Trophoblast cell (in vitro differentiated cells and primary cell): ENCODE results near the gene CARD18.
A peak's percentile ranks its signal among the peaks of the same experiment; 100 is the strongest.

Source experiments
- DNase-seq, 2 donors: peaks; one replicate each; pipeline ENCODE4 v3.0.0-alpha.2; 2016
- H2AFZ ChIP-seq: 2 replicates; pipeline ENCODE4 v1.6.1; 2013; ENCODE audit warnings: low read length, moderate library complexity, mild to moderate bottlenecking; ENCODE audit not compliant: insufficient read depth, poor library complexity
- H2AK5ac ChIP-seq: 2 replicates; pipeline ENCODE4 v1.6.1; 2013; ENCODE audit warnings: mild to moderate bottlenecking, low read length
- H2BK120ac ChIP-seq: 2 replicates; pipeline ENCODE4 v1.6.1; 2013; ENCODE audit warnings: low read length, mild to moderate bottlenecking, moderate library complexity; ENCODE audit not compliant: insufficient read depth, poor library complexity
- H2BK12ac ChIP-seq: 2 replicates; pipeline ENCODE4 v1.6.1; 2013; ENCODE audit warnings: mild to moderate bottlenecking, low read length, moderate library complexity
- H2BK5ac ChIP-seq: 2 replicates; pipeline ENCODE4 v1.6.1; 2013; ENCODE audit warnings: low read length, low read depth, moderate library complexity, mild to moderate bottlenecking; ENCODE audit not compliant: poor library complexity
- H3K14ac ChIP-seq: 2 replicates; pipeline ENCODE4 v1.6.1; 2013; ENCODE audit warnings: mild to moderate bottlenecking, low read length
- H3K18ac ChIP-seq: 2 replicates; pipeline ENCODE4 v1.6.1; 2013; ENCODE audit warnings: mild to moderate bottlenecking, low read length
- H3K23ac ChIP-seq: 2 replicates; pipeline ENCODE4 v1.6.1; 2013; ENCODE audit warnings: low read length
- H3K27ac ChIP-seq: 2 replicates; pipeline ENCODE4 v1.5.1; 2013; ENCODE audit warnings: low read depth, mild to moderate bottlenecking, inconsistent platforms, low read length, moderate library complexity
- H3K27me3 ChIP-seq: 2 replicates; pipeline ENCODE4 v1.6.1; 2013; ENCODE audit warnings: inconsistent platforms, mild to moderate bottlenecking, low read length, moderate library complexity; ENCODE audit not compliant: insufficient read depth
- H3K36me3 ChIP-seq, 2 experiments: 1 replicate in 1 of 2; 2 replicates in 1 of 2; pipeline ENCODE4 v1.6.1; 2013; ENCODE audit warnings: low read length in 2 of 2, mild to moderate bottlenecking in 2 of 2, moderate library complexity in 1 of 2; ENCODE audit not compliant: insufficient read depth in 2 of 2, control insufficient read depth in 1 of 2
- H3K4ac ChIP-seq: 2 replicates; pipeline ENCODE4 v1.6.1; 2013; ENCODE audit warnings: low read depth, mild to moderate bottlenecking, low read length, moderate library complexity
- H3K4me1 ChIP-seq, 2 experiments: 1 replicate in 1 of 2; 2 replicates in 1 of 2; pipeline ENCODE4 v1.6.1; 2013; ENCODE audit warnings: low read length in 2 of 2, mild to moderate bottlenecking in 2 of 2, moderate library complexity in 1 of 2; ENCODE audit not compliant: insufficient read depth in 2 of 2, control insufficient read depth in 1 of 2
- H3K4me2 ChIP-seq: 2 replicates; pipeline ENCODE4 v1.6.1; 2013; ENCODE audit warnings: inconsistent platforms, mild to moderate bottlenecking, low read length, moderate library complexity
- H3K4me3 ChIP-seq: 2 replicates; pipeline ENCODE4 v1.5.1; 2013; ENCODE audit warnings: mild to moderate bottlenecking, low read depth, low read length, inconsistent platforms
- H3K79me1 ChIP-seq: one replicate; pipeline ENCODE4 v1.6.1; 2013; ENCODE audit warnings: low read length
- H3K79me2 ChIP-seq: 2 replicates; pipeline ENCODE4 v1.6.1; 2013; ENCODE audit warnings: low read length, mild to moderate bottlenecking; ENCODE audit not compliant: control insufficient read depth, insufficient read depth, poor library complexity
- H3K9ac ChIP-seq: 2 replicates; pipeline ENCODE4 v1.6.1; 2013; ENCODE audit warnings: mild to moderate bottlenecking, low read length
- H3K9me3 ChIP-seq: 2 replicates; pipeline ENCODE4 v1.6.1; 2013; ENCODE audit warnings: low read depth, mild to moderate bottlenecking, control low read depth, inconsistent platforms, low read length; ENCODE audit not compliant: insufficient read depth
- H4K12ac ChIP-seq: 2 replicates; pipeline ENCODE4 v1.6.1; 2013; ENCODE audit warnings: low read depth, mild to moderate bottlenecking, low read length, moderate library complexity
- H4K8ac ChIP-seq: 2 replicates; pipeline ENCODE4 v1.6.1; 2013; ENCODE audit warnings: low read depth, mild to moderate bottlenecking, low read length, moderate library complexity
- H4K91ac ChIP-seq: one replicate; pipeline ENCODE4 v1.6.1; 2013; ENCODE audit warnings: low read depth, mild to moderate bottlenecking, low read length, moderate library complexity
- WGBS: extraction: QIAGEN DNeasy Blood & Tissue Kit; methylation state at CpG from one replicate; pipeline ENCODE4 v1.1.7; 2013; ENCODE audit warnings: missing lambda C conversion rate; ENCODE audit not compliant: insufficient read length, insufficient coverage; ENCODE audit errors: extremely low coverage; 5-methylcytosine and 5-hydroxymethylcytosine counted together

CARD18 gene

DNA sequence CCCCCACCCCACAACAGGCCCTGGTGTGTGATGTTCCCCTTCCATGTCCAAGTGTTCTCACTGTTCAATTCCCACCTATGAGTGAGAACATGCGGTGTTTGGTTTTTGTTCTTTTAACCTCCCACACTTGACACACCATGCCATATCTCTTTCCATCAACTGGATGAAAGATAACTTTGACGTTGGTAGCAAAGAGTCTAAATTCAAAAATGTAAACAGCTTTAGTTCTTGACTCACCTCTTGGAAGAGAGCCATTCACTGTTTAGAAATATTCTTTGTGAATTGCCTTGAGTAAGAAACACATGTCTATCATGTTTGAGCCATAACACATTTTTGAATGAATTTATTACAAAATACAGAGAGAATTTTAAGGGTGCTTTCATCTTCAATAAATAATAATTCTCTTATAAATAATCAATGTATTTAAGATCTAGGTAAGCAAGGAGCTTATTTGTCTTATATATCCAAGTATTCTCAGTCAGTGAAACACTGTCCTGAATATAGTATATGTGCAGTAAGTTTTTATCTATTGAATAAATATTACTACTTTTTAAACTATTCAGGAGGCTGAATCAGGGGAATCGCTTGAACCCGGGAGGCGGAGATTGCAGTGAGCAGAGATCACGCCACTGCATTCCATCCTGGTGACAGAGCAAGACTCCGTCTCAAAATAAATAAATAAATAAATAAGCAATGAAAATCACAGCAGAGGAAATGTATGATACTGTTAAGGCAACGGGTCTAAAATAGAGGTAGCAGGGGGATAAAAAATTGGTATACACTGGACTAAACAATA is 6.7 kb downstream of the CARD18 start:
- Histone ChIP-seq H3K4ac (no peak overlapping the region), H3K36me3 (no peaks in the 10 kb centered on the region), H2BK120ac (no peak overlapping the region), H4K91ac (no peak overlapping the region), H2BK12ac (no peak overlapping the region), H3K9ac (no peak overlapping the region), H3K79me2 (no peaks in the 10 kb centered on the region), H3K4me1 (no peaks in the 10 kb centered on the region), H3K79me1 (no peaks in the 10 kb centered on the region), H3K4me3 (no peak overlapping the region), H2AFZ (no peak overlapping the region), H3K4me2 (no peak overlapping the region), H3K23ac (no peak overlapping the region), H3K14ac (no peak overlapping the region), H3K9me3 (peaks cover 3% of the 10 kb centered on the region), H2AK5ac (no peak overlapping the region), H3K18ac (no peak overlapping the region), H3K27ac (no peak overlapping the region), H3K27me3 (no peaks in the 10 kb centered on the region), H2BK5ac (no peak overlapping the region), H4K12ac (no peak overlapping the region), H4K8ac (no peak overlapping the region)
- peak; percentile 44 to 80 for DNase-seq
- no CpG with 5 or more reads among the region's 8 CpGs for WGBS

DNA sequence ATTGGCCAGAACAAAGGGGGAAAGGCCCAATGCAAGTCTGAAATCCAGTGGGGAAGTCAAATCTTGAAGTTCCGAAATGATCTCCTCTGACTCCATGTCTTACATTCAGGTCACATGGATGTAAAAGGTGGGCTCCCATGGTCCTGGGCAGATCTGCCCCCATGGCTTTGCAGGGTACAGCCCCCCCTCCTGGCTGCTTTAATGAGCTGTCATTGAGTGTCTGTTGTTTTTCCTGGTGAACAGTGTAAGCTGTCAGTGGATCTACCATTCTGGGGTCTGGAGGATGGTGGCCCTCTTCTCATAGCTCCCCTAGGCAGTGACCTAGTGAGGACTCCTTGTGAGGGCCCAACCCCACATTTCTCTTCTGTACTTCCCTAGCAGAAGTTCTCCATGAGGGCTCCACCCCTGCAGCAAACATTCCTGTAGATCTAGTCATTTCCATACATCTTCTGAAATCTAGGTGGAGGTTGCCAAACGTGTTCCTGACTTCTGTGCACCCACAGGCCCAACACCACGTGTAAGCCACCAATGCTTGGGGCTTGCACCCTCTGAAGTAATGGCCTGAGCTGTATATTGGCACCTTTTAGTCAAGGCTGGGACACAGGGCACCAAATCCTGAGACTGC is 9.3 kb downstream of the CARD18 start:
- peak; percentile 71 to 81 for DNase-seq
- H4K91ac ChIP-seq: no peak overlapping the region
- no CpG with 5 or more reads among the region's 3 CpGs for WGBS
- H3K27ac ChIP-seq: no peak overlapping the region
- no peak overlapping the region for H2BK5ac ChIP-seq
- H3K9me3 ChIP-seq: peaks cover 3% of the 10 kb centered on the region
- no peak overlapping the region for H2BK12ac ChIP-seq
- no peak overlapping the region for H2BK120ac ChIP-seq
- no peak overlapping the region for H3K14ac ChIP-seq
- H4K12ac ChIP-seq: no peak overlapping the region
- no peaks in the 10 kb centered on the region for H3K79me2 ChIP-seq
- no peak overlapping the region for H2AK5ac ChIP-seq
- H3K4ac ChIP-seq: no peak overlapping the region
- H3K9ac ChIP-seq: no peak overlapping the region
- H3K27me3 ChIP-seq: no peaks in the 10 kb centered on the region
- H3K4me2 ChIP-seq: no peak overlapping the region
- no peak overlapping the region for H4K8ac ChIP-seq
- H3K4me1 ChIP-seq: no peaks in the 10 kb centered on the region
- no peak overlapping the region for H3K18ac ChIP-seq
- H2AFZ ChIP-seq: no peak overlapping the region
- H3K4me3 ChIP-seq: no peak overlapping the region
- H3K79me1 ChIP-seq: no peaks in the 10 kb centered on the region
- H3K23ac ChIP-seq: no peak overlapping the region
- H3K36me3 ChIP-seq: no peaks in the 10 kb centered on the region

DNA sequence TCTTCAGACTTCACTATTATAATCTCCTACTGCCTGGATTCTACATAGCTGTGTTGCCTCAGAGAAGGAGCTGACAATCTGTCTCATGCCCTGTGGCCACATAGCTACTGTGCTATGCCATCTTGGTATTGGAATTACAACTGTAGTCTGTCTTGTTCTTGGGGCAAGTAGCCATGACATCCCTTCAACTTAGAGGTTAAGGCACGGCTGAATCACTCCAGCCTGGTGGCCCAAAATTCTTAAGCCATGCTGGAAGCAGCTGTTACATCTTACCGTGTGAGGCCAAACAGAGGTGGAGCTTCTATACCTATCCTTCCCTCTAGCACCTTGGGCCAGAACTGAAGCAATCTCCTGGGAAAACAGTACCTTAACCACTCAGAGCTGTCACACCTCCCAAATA is 14.8 kb downstream of the CARD18 start:
- Histone ChIP-seq H3K79me2 (no peaks in the 10 kb centered on the region), H3K9ac (no peak overlapping the region)
- no CpG with 5 or more reads among the region's 2 CpGs for WGBS

DNA sequence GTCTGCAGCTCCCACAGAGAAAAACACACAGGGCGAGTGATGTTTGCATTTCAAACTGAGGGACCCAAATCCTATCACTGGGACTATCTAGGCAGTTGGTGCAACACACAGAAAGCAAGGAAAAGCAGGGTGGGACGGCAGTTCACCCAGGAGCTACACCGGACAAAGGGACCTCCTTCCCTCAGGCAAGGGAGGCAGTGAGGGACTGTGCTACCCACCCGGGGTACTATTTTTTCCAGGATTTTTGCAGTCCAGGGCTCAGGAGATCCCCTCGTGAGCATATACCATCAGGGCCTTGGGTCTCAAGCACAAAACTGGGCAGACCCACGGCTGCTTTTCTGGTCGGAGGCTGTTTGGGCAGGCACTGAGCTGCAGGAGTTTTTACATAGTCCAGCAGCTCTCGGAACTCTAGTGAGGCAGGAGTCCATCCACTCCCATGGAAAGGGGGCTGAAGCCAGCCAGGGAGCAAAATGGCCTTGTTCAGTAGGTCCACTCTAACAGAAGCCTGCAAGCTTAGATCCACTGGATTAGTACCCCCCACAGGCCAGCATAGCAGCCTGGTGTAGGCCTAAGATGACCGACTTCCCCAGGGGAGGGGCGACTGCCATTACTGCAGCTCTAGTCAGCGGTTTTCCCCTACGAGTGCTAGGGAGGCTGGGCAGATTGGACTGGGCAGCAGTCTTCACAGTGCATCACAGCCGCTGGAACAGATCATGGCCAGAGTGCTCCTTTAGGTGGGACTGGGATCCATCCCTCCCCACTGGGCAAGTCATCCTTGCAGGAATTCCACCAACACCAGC is 28.2 kb downstream of the CARD18 start:
- peaks cover 0 to 5% of the 10 kb centered on the region in 2 experiments for H3K4me1 ChIP-seq
- no peak overlapping the region for H3K27ac ChIP-seq
- WGBS: no CpG with 5 or more reads among the region's 13 CpGs
- no peak overlapping the region for H3K4ac ChIP-seq
- H3K14ac ChIP-seq: no peak overlapping the region
- H3K4me2 ChIP-seq: no peak overlapping the region
- no peak overlapping the region for H2BK5ac ChIP-seq
- no peak overlapping the region for H3K4me3 ChIP-seq
- H3K27me3 ChIP-seq: no peaks in the 10 kb centered on the region
- H4K12ac ChIP-seq: no peak overlapping the region
- no peak overlapping the region for H3K23ac ChIP-seq
- no peak overlapping the region for H4K8ac ChIP-seq
- no peak overlapping the region for H2BK120ac ChIP-seq
- H3K79me1 ChIP-seq: no peaks in the 10 kb centered on the region
- no peak overlapping the region for H3K18ac ChIP-seq
- H3K79me2 ChIP-seq: no peaks in the 10 kb centered on the region
- H2AFZ ChIP-seq: no peak overlapping the region
- no peaks in the 10 kb centered on the region for H3K36me3 ChIP-seq
- H3K9ac ChIP-seq: no peak overlapping the region
- no peaks in the 10 kb centered on the region for H3K9me3 ChIP-seq
- no peak overlapping the region for H4K91ac ChIP-seq
- no peak overlapping the region for H2BK12ac ChIP-seq
- H2AK5ac ChIP-seq: no peak overlapping the region
- no peak for DNase-seq

More for the DNA sequence above, 14.8 kb downstream of the CARD18 start:
- H2BK12ac ChIP-seq: no peak overlapping the region
- H2BK5ac ChIP-seq: no peak overlapping the region
- no peaks in the 10 kb centered on the region for H3K27me3 ChIP-seq
- no peak overlapping the region for H2BK120ac ChIP-seq
- H3K4ac ChIP-seq: no peak overlapping the region
- no peak overlapping the region for H3K23ac ChIP-seq
- H4K8ac ChIP-seq: no peak overlapping the region
- no peaks in the 10 kb centered on the region for H3K36me3 ChIP-seq
- H3K79me1 ChIP-seq: no peaks in the 10 kb centered on the region
- no peak overlapping the region for H3K4me2 ChIP-seq
- H2AFZ ChIP-seq: no peak overlapping the region
- DNase-seq: peak; percentile 87 to 92
- H2AK5ac ChIP-seq: no peak overlapping the region
- H3K14ac ChIP-seq: no peak overlapping the region
- no peaks in the 10 kb centered on the region for H3K9me3 ChIP-seq
- no peak overlapping the region for H4K91ac ChIP-seq
- no peak overlapping the region for H3K27ac ChIP-seq
- H3K18ac ChIP-seq: no peak overlapping the region
- no peaks in the 10 kb centered on the region for H3K4me1 ChIP-seq
- H4K12ac ChIP-seq: no peak overlapping the region
- no peak overlapping the region for H3K4me3 ChIP-seq
